Measurements from ENCODE around the gene WRAP53. TPM values are rescaled to one million over a fixed set of nuclear protein-coding genes. Genes with fewer than 3 reads are reported as not detected.

The WRAP53 gene
- total RNA-seq, 1 donor from 2014 or later = 26.4 TPM

DNA sequence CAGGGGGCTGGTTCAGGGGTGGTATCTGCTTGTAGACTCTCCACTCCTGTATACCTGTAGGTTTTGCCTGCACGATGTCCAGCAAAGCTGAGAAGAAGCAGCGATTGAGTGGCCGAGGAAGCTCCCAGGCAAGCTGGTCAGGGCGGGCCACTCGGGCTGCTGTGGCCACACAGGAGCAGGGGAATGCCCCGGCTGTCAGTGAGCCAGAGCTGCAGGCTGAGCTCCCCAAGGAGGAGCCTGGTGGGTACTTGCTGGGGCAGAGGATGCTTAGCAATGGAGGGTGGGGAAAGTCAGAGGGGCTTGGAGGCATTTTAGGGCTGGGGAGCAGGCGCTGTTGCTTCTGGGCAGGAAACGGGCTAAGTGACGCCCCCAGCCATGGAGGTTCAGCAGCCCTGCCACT, 31.4 kb downstream of the WRAP53 start:
- peaks cover 27% of the 10 kb centered on the region for H3K4me1 Mint-ChIP-seq (ENCODE audit: low read depth)
- H3K4me3 Mint-ChIP-seq (ENCODE audit: low read depth) = no peak overlapping the region
- H3K9me3 Mint-ChIP-seq (ENCODE audit: low read depth) = no peaks in the 10 kb centered on the region
- TF ChIP-seq, protein P1, sequence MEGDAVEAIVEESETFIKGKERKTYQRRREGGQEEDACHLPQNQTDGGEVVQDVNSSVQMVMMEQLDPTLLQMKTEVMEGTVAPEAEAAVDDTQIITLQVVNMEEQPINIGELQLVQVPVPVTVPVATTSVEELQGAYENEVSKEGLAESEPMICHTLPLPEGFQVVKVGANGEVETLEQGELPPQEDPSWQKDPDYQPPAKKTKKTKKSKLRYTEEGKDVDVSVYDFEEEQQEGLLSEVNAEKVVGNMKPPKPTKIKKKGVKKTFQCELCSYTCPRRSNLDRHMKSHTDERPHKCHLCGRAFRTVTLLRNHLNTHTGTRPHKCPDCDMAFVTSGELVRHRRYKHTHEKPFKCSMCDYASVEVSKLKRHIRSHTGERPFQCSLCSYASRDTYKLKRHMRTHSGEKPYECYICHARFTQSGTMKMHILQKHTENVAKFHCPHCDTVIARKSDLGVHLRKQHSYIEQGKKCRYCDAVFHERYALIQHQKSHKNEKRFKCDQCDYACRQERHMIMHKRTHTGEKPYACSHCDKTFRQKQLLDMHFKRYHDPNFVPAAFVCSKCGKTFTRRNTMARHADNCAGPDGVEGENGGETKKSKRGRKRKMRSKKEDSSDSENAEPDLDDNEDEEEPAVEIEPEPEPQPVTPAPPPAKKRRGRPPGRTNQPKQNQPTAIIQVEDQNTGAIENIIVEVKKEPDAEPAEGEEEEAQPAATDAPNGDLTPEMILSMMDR (IDR thresholded peaks at IDR 0.05; ENCODE audit: unreplicated experiment) = no peak
- no peak for DNase-seq (ENCODE audit: low spot score, unreplicated experiment)
- H3K27ac Mint-ChIP-seq = no peak overlapping the region
- H3K36me3 Mint-ChIP-seq (ENCODE audit: insufficient read depth) = no peaks in the 10 kb centered on the region
- peaks cover 32% of the 10 kb centered on the region for H3K27me3 Mint-ChIP-seq

DNA sequence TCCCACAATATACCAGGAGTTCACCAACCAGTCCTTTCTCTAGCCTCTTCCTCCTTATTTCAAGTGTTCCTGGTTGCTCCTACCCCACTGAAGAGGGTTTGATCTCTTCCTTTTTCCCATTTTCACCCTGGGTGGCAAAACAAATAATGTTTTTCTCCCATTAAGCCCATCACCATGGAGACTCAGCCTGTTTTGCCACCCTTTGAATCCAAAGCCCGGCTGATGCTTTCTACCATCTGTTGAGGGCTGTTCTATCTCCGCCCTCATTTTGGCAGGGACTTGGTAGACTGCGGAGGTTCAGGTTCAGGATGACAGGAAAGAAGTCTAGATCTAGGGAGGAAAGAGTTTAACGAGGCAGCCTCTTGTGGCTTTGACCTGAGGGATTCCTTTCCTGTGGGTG, 31.8 kb downstream of the WRAP53 start:
- Mint-ChIP-seq H3K27me3 (peaks cover 32% of the 10 kb centered on the region), H3K36me3 (ENCODE audit: insufficient read depth) (no peaks in the 10 kb centered on the region), H3K27ac (no peak overlapping the region), H3K4me1 (ENCODE audit: low read depth) (peaks cover 27% of the 10 kb centered on the region), H3K4me3 (ENCODE audit: low read depth) (no peak overlapping the region), H3K9me3 (ENCODE audit: low read depth) (no peaks in the 10 kb centered on the region)
- TF ChIP-seq, protein P1 (IDR thresholded peaks at IDR 0.05; ENCODE audit: unreplicated experiment) = no peak
- DNase-seq (ENCODE audit: low spot score, unreplicated experiment) = no peak

DNA sequence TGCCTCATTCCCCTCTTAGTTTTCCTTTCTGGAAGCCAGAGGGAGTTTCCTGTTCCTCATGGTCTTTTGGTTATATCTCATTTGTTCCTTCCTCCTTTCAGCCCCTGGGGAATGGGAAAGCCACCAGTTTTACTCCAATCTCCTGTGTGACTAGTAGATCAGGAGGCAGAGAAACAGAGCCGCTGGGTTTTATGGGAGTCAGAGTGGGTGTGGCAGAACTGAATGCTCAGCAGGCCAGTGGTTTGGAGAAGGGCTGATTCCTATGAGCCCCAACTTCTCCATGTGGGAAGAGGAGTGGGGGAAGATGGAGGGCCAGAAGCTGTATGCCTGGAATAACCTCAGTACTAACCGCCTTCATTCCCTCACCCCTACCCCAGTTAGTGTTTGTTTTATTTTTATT, 33.3 kb downstream of the WRAP53 start:
- Mint-ChIP-seq H3K4me3 (ENCODE audit: low read depth) (no peak overlapping the region), H3K9me3 (ENCODE audit: low read depth) (no peaks in the 10 kb centered on the region), H3K4me1 (ENCODE audit: low read depth) (peaks cover 17% of the 10 kb centered on the region), H3K27ac (no peak overlapping the region), H3K36me3 (ENCODE audit: insufficient read depth) (no peaks in the 10 kb centered on the region), H3K27me3 (peaks cover 32% of the 10 kb centered on the region)
- TF ChIP-seq, protein P1 (IDR thresholded peaks at IDR 0.05; ENCODE audit: unreplicated experiment) = no peak
- DNase-seq (ENCODE audit: low spot score, unreplicated experiment) = no peak

DNA sequence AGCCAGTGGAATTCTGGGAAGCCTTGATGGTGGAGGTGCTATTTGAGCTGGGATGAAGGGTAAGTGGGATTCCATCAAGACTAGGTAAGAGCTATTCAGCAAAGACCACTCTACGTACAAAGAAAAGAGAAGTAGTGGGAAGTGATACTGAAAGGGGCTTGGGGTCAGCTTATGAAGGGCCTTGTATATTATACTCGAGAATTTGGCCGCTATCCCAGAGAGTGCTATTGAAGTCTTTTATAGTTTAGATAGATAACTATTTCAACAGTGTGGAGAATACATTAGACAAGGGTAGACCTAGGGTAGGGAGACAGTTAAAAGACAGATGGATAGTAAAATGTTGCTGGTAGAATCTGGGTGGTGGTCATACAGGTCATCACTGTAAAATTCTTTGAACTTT, 39.6 kb downstream of the WRAP53 start:
- no peak overlapping the region for H3K27ac Mint-ChIP-seq
- H3K9me3 Mint-ChIP-seq (ENCODE audit: low read depth) = no peaks in the 10 kb centered on the region

DNA sequence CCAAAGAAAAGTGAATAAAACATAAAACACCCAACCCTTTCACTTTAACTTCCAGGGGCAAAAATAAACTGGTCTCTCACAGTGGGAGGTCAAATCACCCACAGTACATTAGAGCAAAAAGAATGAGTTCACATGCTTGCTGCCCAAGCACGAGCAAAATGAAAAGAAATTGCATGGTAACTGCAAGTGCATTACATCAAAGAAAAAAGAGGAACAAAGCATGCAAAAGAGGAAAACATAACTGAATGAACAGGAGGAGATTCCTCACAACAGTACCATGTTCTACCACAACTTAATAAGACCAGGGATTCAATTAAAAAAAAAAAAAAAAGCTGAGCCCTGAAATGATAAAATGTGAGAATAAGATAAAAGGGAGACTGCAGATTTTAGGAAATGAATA, 41.5 kb downstream of the WRAP53 start:
- no peaks in the 10 kb centered on the region for H3K36me3 Mint-ChIP-seq (ENCODE audit: insufficient read depth)
- TF ChIP-seq, protein P1 (IDR thresholded peaks at IDR 0.05; ENCODE audit: unreplicated experiment) = no peak

More for the DNA sequence above, 39.6 kb downstream of the WRAP53 start:
- no peaks in the 10 kb centered on the region for H3K36me3 Mint-ChIP-seq (ENCODE audit: insufficient read depth)
- H3K4me1 Mint-ChIP-seq (ENCODE audit: low read depth) = no peaks in the 10 kb centered on the region
- DNase-seq (ENCODE audit: low spot score, unreplicated experiment) = no peak
- peaks cover 19% of the 10 kb centered on the region for H3K27me3 Mint-ChIP-seq
- TF ChIP-seq, protein P1 (IDR thresholded peaks at IDR 0.05; ENCODE audit: unreplicated experiment) = no peak
- no peak overlapping the region for H3K4me3 Mint-ChIP-seq (ENCODE audit: low read depth)

More for the DNA sequence above, 41.5 kb downstream of the WRAP53 start:
- no peak for DNase-seq (ENCODE audit: low spot score, unreplicated experiment)
- Mint-ChIP-seq H3K27me3 (peaks cover 28% of the 10 kb centered on the region), H3K9me3 (ENCODE audit: low read depth) (no peaks in the 10 kb centered on the region), H3K4me3 (ENCODE audit: low read depth) (no peak overlapping the region), H3K4me1 (ENCODE audit: low read depth) (no peaks in the 10 kb centered on the region), H3K27ac (no peak overlapping the region)
